SK-N-MC (cell line): Measurements from ENCODE around the gene TMEM88.

Experiments
- EZH2 ChIP-seq: fragments of 200-600 bp; sonication (generic); IDR thresholded peaks from one replicate; pipeline ENCODE4 v1.6.1; 2017; ENCODE audit warnings: antibody characterized with exemption
- POLR2AphosphoS5 ChIP-seq: IDR thresholded peaks from 2 replicates; pipeline ENCODE4 v1.6.1; 2012; ENCODE audit warnings: mild to moderate bottlenecking, low read depth, low read length, borderline replicate concordance

DNA sequence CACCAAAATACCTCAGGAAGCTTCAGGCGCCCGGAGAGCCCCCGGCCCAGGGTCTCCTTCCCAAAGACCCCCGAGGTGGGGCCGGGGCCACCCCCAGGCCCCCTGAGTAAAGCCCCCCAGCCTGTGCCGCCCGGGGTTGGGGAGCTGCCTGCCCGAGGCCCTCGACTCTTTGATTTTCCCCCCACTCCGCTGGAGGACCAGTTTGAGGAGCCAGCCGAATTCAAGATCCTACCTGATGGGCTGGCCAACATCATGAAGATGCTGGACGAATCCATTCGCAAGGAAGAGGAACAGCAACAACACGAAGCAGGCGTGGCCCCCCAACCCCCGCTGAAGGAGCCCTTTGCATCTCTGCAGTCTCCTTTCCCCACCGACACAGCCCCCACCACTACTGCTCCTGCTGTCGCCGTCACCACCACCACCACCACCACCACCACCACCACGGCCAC, 6.7 kb upstream of the TMEM88 start:
- TF ChIP-seq EZH2 (no peak), POLR2AphosphoS5 (no peak)
